Measurements from ENCODE around the gene NSUN3. TPM values are rescaled to one million over a fixed set of nuclear protein-coding genes. Genes with fewer than 3 reads are reported as not detected.
A peak's percentile ranks its signal among the peaks of the same experiment; 100 is the strongest.

The NSUN3 gene
- total RNA-seq, 4 donors from 2014 or later: 7.4 to 11.9 (median 8.0) TPM

GRCh38 chr3:94064243-94064860, 1.5 kb downstream of the NSUN3 start:
- Histone ChIP-seq H3K27ac (replicated peaks in 1 of 4) (peak overlapping the region in 1 of 4 donors; percentile 90), H3K4me1 (peaks cover 16 to 38% (median 34%) of the 10 kb centered on the region in 4 donors), H3K36me3 (peaks cover 0 to 38% (median 2%) of the 10 kb centered on the region in 4 donors), H3K9me3 (no peaks in the 10 kb centered on the region), H3K4me3 (peak overlapping the region in 1 of 4 donors; percentile 69), H3K27me3 (no peaks in the 10 kb centered on the region)
- intact Hi-C loops (cut with DNase I): loop anchor here (10.0 kb wide), 2 partner anchors 90 to 160 kb away; partner anchors contain the start of gene PROS1
- TF ChIP-seq CTCF (IDR thresholded peaks at IDR 0.05) (no peak), EP300 (IDR thresholded peaks at IDR 0.05) (no peak), POLR2A (IDR thresholded peaks at IDR 0.05; ENCODE audit: low read depth) (no peak), POLR2AphosphoS5 (IDR thresholded peaks at IDR 0.05) (no peak)
- WGBS: 70% methylated on average over 6 of the region's 6 CpGs
- DNase-seq (ENCODE audit: extremely low spot score): no peak

GRCh38 chr3:94065122-94065521, 2.3 kb downstream of the NSUN3 start:
- no peak overlapping the region for H3K27ac ChIP-seq (replicated peaks in 1 of 4)

GRCh38 chr3:94065819-94066480, 3.1 kb downstream of the NSUN3 start:
- Histone ChIP-seq H3K4me3 (no peak overlapping the region), H3K36me3 (peaks cover 0 to 31% (median 2%) of the 10 kb centered on the region in 4 donors), H3K27me3 (no peaks in the 10 kb centered on the region), H3K9me3 (no peaks in the 10 kb centered on the region), H3K27ac (replicated peaks in 1 of 4) (no peak overlapping the region), H3K4me1 (peaks cover 16 to 38% (median 34%) of the 10 kb centered on the region in 4 donors)
- WGBS: 96% methylated on average over 1 of the region's 1 CpG
- TF ChIP-seq POLR2AphosphoS5 (IDR thresholded peaks at IDR 0.05) (no peak), POLR2A (IDR thresholded peaks at IDR 0.05; ENCODE audit: low read depth) (no peak), EP300 (IDR thresholded peaks at IDR 0.05) (no peak), CTCF (IDR thresholded peaks at IDR 0.05) (no peak)
- intact Hi-C loops (cut with DNase I): loop anchor here (5.0 to 10.0 kb wide), 3 partner anchors 59 to 161 kb away; partner anchors contain the start of gene PROS1
- DNase-seq (ENCODE audit: extremely low spot score): no peak

More at GRCh38 chr3:94065122-94065521, 2.3 kb downstream of the NSUN3 start:
- Histone ChIP-seq H3K4me1 (peaks cover 16 to 38% (median 34%) of the 10 kb centered on the region in 4 donors), H3K4me3 (no peak overlapping the region), H3K9me3 (no peaks in the 10 kb centered on the region), H3K36me3 (peaks cover 0 to 31% (median 2%) of the 10 kb centered on the region in 4 donors), H3K27me3 (no peaks in the 10 kb centered on the region)
- no peak for DNase-seq (ENCODE audit: extremely low spot score)
- no peak for TF ChIP-seq CTCF (IDR thresholded peaks at IDR 0.05)
- no peak for TF ChIP-seq POLR2AphosphoS5 (IDR thresholded peaks at IDR 0.05)
- no peak for TF ChIP-seq POLR2A (IDR thresholded peaks at IDR 0.05; ENCODE audit: low read depth)
- no peak for TF ChIP-seq EP300 (IDR thresholded peaks at IDR 0.05)
- WGBS: 55% methylated on average over 1 of the region's 1 CpG
- intact Hi-C loops (cut with DNase I): loop anchor here (5.0 to 10.0 kb wide), 3 partner anchors 58 to 160 kb away; partner anchors contain the start of gene PROS1

- Histone ChIP-seq H3K36me3 (peaks cover 2 to 34% (median 7%) of the 10 kb centered on the region in 4 donors), H3K4me1 (peaks cover 15 to 36% (median 32%) of the 10 kb centered on the region in 4 donors), H3K27me3 (no peaks in the 10 kb centered on the region), H3K27ac (replicated peaks in 1 of 4) (no peak overlapping the region), H3K4me3 (no peak overlapping the region), H3K9me3 (no peaks in the 10 kb centered on the region)
- intact Hi-C loops (cut with DNase I): loop anchor here (5.0 to 10.0 kb wide), 3 partner anchors 60 to 162 kb away; partner anchors contain the start of gene PROS1
- no peak for DNase-seq (ENCODE audit: extremely low spot score)
- WGBS: 96% methylated on average over 6 of the region's 6 CpGs
- no peak for TF ChIP-seq POLR2AphosphoS5 (IDR thresholded peaks at IDR 0.05)
Measured at GRCh38 chr3:94066506-94067500, 3.9 kb downstream of the NSUN3 start.
